H9 (cell line): ENCODE measurements around the gene ZNF423. TPM values are rescaled to one million over a fixed set of nuclear protein-coding genes. Genes with fewer than 3 reads are reported as not detected.

Experiments
- DNase-seq: peaks from one replicate; pipeline ENCODE4 v3.0.0-alpha.2; 2017
- H2AFZ ChIP-seq: one replicate; pipeline ENCODE4 v1.6.1; 2013; ENCODE audit warnings: mild to moderate bottlenecking, low read length, control low read depth, moderate library complexity
- H2AK5ac ChIP-seq: 2 replicates; pipeline ENCODE4 v1.6.1; 2013; ENCODE audit warnings: low read length, control low read depth, mixed read lengths; ENCODE audit not compliant: insufficient read length
- H2BK120ac ChIP-seq: one replicate; pipeline ENCODE4 v1.6.1; 2013; ENCODE audit warnings: low read depth, mild to moderate bottlenecking, low read length, control low read depth, inconsistent platforms; ENCODE audit not compliant: poor library complexity, severe bottlenecking
- H2BK12ac ChIP-seq: 2 replicates; pipeline ENCODE4 v1.6.1; 2013; ENCODE audit warnings: low read length, control low read depth, mixed read lengths, low read depth; ENCODE audit not compliant: insufficient read length
- H2BK15ac ChIP-seq: 2 replicates; pipeline ENCODE4 v1.6.1; 2013; ENCODE audit warnings: low read depth, low read length, control low read depth
- H2BK20ac ChIP-seq: one replicate; pipeline ENCODE4 v1.6.1; 2013; ENCODE audit warnings: low read depth, mild to moderate bottlenecking, low read length, control low read depth, inconsistent platforms; ENCODE audit not compliant: poor library complexity, severe bottlenecking
- H2BK5ac ChIP-seq: 2 replicates; pipeline ENCODE4 v1.6.1; 2013; ENCODE audit warnings: low read length, control low read depth, mixed read lengths; ENCODE audit not compliant: insufficient read length
- H3K14ac ChIP-seq: 2 replicates; pipeline ENCODE4 v1.6.1; 2013; ENCODE audit warnings: low read length, control low read depth; ENCODE audit not compliant: insufficient read depth
- H3K18ac ChIP-seq: 2 replicates; pipeline ENCODE4 v1.6.1; 2013; ENCODE audit warnings: low read depth, mild to moderate bottlenecking, mixed read lengths, low read length, control low read depth; ENCODE audit not compliant: insufficient read length
- H3K23ac ChIP-seq: 2 replicates; pipeline ENCODE4 v1.6.1; 2013; ENCODE audit warnings: low read length, control low read depth, mixed read lengths, low read depth; ENCODE audit not compliant: insufficient read length
- H3K23me2 ChIP-seq: 2 replicates; pipeline ENCODE4 v1.6.1; 2013; ENCODE audit warnings: low read depth, mild to moderate bottlenecking, mixed read lengths, low read length, control low read depth; ENCODE audit not compliant: insufficient read length, poor library complexity, severe bottlenecking
- H3K27ac ChIP-seq: 2 replicates; pipeline ENCODE4 v1.5.1; 2013; ENCODE audit warnings: low read length, control low read depth, mixed read lengths, low read depth; ENCODE audit not compliant: insufficient read length
- H3K27me3 ChIP-seq: 2 replicates; pipeline ENCODE4 v1.6.1; 2013; ENCODE audit warnings: low read length, control low read depth, inconsistent platforms; ENCODE audit not compliant: insufficient read depth
- H3K4ac ChIP-seq: 2 replicates; pipeline ENCODE4 v1.6.1; 2013; ENCODE audit warnings: low read depth, mild to moderate bottlenecking, control low read depth, inconsistent platforms, low read length, moderate library complexity
- H3K4me1 ChIP-seq: 2 replicates; pipeline ENCODE4 v1.6.1; 2013; ENCODE audit warnings: low read length, control low read depth, inconsistent platforms; ENCODE audit not compliant: insufficient read depth
- H3K4me2 ChIP-seq: 2 replicates; pipeline ENCODE4 v1.6.1; 2013; ENCODE audit warnings: low read length, control low read depth, mixed read lengths; ENCODE audit not compliant: insufficient read length, insufficient read depth
- H3K56ac ChIP-seq: 2 replicates; pipeline ENCODE4 v1.6.1; 2013; ENCODE audit warnings: low read depth, mild to moderate bottlenecking, mixed read lengths, low read length, control low read depth; ENCODE audit not compliant: insufficient read length
- H3K79me1 ChIP-seq: 2 replicates; pipeline ENCODE4 v1.6.1; 2013; ENCODE audit warnings: low read depth, mild to moderate bottlenecking, moderate library complexity, low read length, control low read depth, inconsistent platforms; ENCODE audit not compliant: insufficient read depth, poor library complexity, severe bottlenecking
- H3K79me2 ChIP-seq: 2 replicates; pipeline ENCODE4 v1.6.1; 2013; ENCODE audit warnings: low read length, control low read depth, inconsistent platforms; ENCODE audit not compliant: insufficient read depth
- H3K9ac ChIP-seq: 2 replicates; pipeline ENCODE4 v1.6.1; 2013; ENCODE audit warnings: low read length, control low read depth, mixed read lengths; ENCODE audit not compliant: insufficient read length; ENCODE audit errors: extremely low read depth
- H3K9me3 ChIP-seq: one replicate; pipeline ENCODE4 v1.6.1; 2013; ENCODE audit warnings: low read depth, low read length, inconsistent platforms; ENCODE audit not compliant: control insufficient read depth
- H3T11ph ChIP-seq: one replicate; pipeline ENCODE4 v1.6.1; 2013; ENCODE audit warnings: mild to moderate bottlenecking, low read length, control low read depth, inconsistent platforms
- H4K20me1 ChIP-seq: one replicate; pipeline ENCODE4 v1.6.1; 2013; ENCODE audit not compliant: control insufficient read depth, insufficient read length, insufficient read depth
- H4K5ac ChIP-seq: 2 replicates; pipeline ENCODE4 v1.6.1; 2013; ENCODE audit warnings: low read depth, mild to moderate bottlenecking, mixed read lengths, low read length, control low read depth; ENCODE audit not compliant: insufficient read length
- H4K8ac ChIP-seq: replicated peaks from 2 replicates; pipeline ENCODE4 v1.6.1; 2013; ENCODE audit warnings: low read length, control low read depth, mixed read lengths, low read depth; ENCODE audit not compliant: insufficient read length
- H4K91ac ChIP-seq: 2 replicates; pipeline ENCODE4 v1.6.1; 2013; ENCODE audit warnings: low read depth, mild to moderate bottlenecking, moderate library complexity, mixed read lengths, low read length, control low read depth; ENCODE audit not compliant: insufficient read length
- H3K27ac Mint-ChIP-seq, 3 experiments: 2 replicates in 2 of 3; 3 replicates in 1 of 3; pipeline ENCODE4 v1.8.0; 2020 to 2021; ENCODE audit warnings: mixed read lengths in 3 of 3, mild to moderate bottlenecking in 1 of 3, moderate library complexity in 1 of 3
- H3K27me3 Mint-ChIP-seq: 2 replicates; pipeline ENCODE4 v1.8.0; 2021; ENCODE audit warnings: low read depth, mild to moderate bottlenecking, moderate library complexity, mixed read lengths
- H3K36me3 Mint-ChIP-seq, 3 experiments: 2 replicates in 2 of 3; 3 replicates in 1 of 3; pipeline ENCODE4 v1.8.0; 2020 to 2021; ENCODE audit warnings: low read depth in 3 of 3, mixed read lengths in 3 of 3; ENCODE audit not compliant: insufficient read depth in 1 of 3
- H3K4me1 Mint-ChIP-seq, 2 experiments: 2 replicates each; pipeline ENCODE4 v1.8.0; 2020; ENCODE audit warnings: mixed read lengths in 2 of 2
- H3K4me3 Mint-ChIP-seq, 2 experiments: 2 replicates in 1 of 2; 3 replicates in 1 of 2; pipeline ENCODE4 v1.8.0; 2020 to 2021; ENCODE audit warnings: mild to moderate bottlenecking in 2 of 2, mixed read lengths in 2 of 2, moderate library complexity in 1 of 2
- H3K9me3 Mint-ChIP-seq, 2 experiments: 2 replicates in 1 of 2; 3 replicates in 1 of 2; pipeline ENCODE4 v1.8.0; 2020; ENCODE audit warnings: mild to moderate bottlenecking in 2 of 2, mixed read lengths in 2 of 2, moderate library complexity in 1 of 2
- WGBS: extraction: QIAGEN DNeasy Blood & Tissue Kit; methylation state at CpG from one replicate; pipeline ENCODE4 v1.1.7; 2013; ENCODE audit warnings: missing lambda C conversion rate, low lambda C conversion rate, mixed read lengths; ENCODE audit not compliant: insufficient read length; ENCODE audit errors: extremely low coverage; 5-methylcytosine and 5-hydroxymethylcytosine counted together
- total RNA-seq: library from RNA; stranded (reverse); gene quantifications from 2 replicates; pipeline ENCODE4 v1.2.1, GENCODE V29; 2021
- TF ChIP-seq, protein P1 (sequence below): fragments of 200-600 bp; sonication (generic); conservative IDR thresholded peaks from 3 replicates; pipeline ENCODE4 v1.8.0; 2021; ENCODE audit warnings: antibody characterized with exemption, mild to moderate bottlenecking

The ZNF423 gene
- total RNA-seq, 1 experiment from 2014 or later = 51.5 TPM

DNA sequence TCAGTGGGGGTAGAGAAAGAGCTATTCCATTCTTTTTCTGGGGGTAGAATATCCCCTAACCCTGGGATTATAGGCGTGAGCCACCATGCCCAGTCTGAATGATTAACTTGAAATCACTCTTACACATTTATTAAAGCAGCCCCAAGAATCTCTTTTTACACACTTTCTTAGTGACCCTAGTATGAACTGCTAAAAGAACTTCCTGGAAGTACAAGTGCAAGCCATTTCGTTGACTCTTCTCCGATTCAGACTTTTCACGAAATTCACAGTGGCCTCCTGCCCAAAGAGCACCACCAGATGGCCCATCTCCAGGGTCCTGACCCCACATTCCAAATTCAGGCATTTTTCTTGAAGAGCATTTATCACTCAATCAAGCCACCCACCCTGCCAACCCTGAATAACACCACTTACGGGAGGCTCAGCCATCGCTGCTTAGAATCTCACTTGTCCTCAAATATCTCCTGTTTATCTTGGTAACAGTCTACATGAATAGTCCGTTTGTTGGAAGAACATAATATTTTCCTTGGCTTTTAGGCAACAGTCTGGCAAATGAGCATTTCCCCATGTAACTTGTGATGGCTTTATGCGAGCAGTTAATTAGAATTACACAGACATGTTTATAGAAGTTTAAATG, 28.0 kb downstream of the ZNF423 start:
- no peak overlapping the region for H3K56ac ChIP-seq
- Mint-ChIP-seq H3K36me3 (peaks cover 0 to 15% (median 3%) of the 10 kb centered on the region in 3 experiments; a peak in 5 of 7 replicates), H3K9me3 (no peaks in the 10 kb centered on the region), H3K27ac (peak overlapping the region in 1 of 3 experiments; percentile 7; a peak in 1 of 7 replicates), H3K4me1 (peaks cover 59 to 61% of the 10 kb centered on the region in 2 experiments), H3K27me3 (no peaks in the 10 kb centered on the region), H3K4me3 (no peak overlapping the region)
- H3K23me2 ChIP-seq = no peaks in the 10 kb centered on the region
- H2BK20ac ChIP-seq = no peak overlapping the region
- no peak overlapping the region for H3T11ph ChIP-seq
- H3K4ac ChIP-seq = no peak overlapping the region
- H3K9ac ChIP-seq = no peak overlapping the region
- no peak overlapping the region for H4K8ac ChIP-seq
- no peak overlapping the region for H4K91ac ChIP-seq
- H3K18ac ChIP-seq = no peak overlapping the region
- H3K79me1 ChIP-seq = peaks cover 18% of the 10 kb centered on the region
- H3K27me3 ChIP-seq = no peaks in the 10 kb centered on the region
- no CpG with 5 or more reads among the region's 8 CpGs for WGBS
- no peak overlapping the region for H3K27ac ChIP-seq
- H2BK120ac ChIP-seq = no peak overlapping the region
- no peaks in the 10 kb centered on the region for H3K9me3 ChIP-seq
- TF ChIP-seq, protein P1, sequence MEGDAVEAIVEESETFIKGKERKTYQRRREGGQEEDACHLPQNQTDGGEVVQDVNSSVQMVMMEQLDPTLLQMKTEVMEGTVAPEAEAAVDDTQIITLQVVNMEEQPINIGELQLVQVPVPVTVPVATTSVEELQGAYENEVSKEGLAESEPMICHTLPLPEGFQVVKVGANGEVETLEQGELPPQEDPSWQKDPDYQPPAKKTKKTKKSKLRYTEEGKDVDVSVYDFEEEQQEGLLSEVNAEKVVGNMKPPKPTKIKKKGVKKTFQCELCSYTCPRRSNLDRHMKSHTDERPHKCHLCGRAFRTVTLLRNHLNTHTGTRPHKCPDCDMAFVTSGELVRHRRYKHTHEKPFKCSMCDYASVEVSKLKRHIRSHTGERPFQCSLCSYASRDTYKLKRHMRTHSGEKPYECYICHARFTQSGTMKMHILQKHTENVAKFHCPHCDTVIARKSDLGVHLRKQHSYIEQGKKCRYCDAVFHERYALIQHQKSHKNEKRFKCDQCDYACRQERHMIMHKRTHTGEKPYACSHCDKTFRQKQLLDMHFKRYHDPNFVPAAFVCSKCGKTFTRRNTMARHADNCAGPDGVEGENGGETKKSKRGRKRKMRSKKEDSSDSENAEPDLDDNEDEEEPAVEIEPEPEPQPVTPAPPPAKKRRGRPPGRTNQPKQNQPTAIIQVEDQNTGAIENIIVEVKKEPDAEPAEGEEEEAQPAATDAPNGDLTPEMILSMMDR = no peak
- H3K79me2 ChIP-seq = peaks cover 23% of the 10 kb centered on the region; the same call in 1 of the 2 replicates
- H2BK15ac ChIP-seq = no peak overlapping the region
- H2BK5ac ChIP-seq = no peak overlapping the region
- H3K4me1 ChIP-seq = peaks cover 10% of the 10 kb centered on the region; the same call in 1 of the 2 replicates
- H4K20me1 ChIP-seq = peaks cover 3% of the 10 kb centered on the region
- H2AK5ac ChIP-seq = no peak overlapping the region
- no peak overlapping the region for H2BK12ac ChIP-seq
- no peak overlapping the region for H2AFZ ChIP-seq
- DNase-seq = no peak
- H3K4me2 ChIP-seq = no peak overlapping the region
- no peak overlapping the region for H3K14ac ChIP-seq
- no peak overlapping the region for H4K5ac ChIP-seq
- no peak overlapping the region for H3K23ac ChIP-seq
